HepG2 (cell line): Measurements from ENCODE around the gene GNG3. TPM values are rescaled to one million over a fixed set of nuclear protein-coding genes. Genes with fewer than 3 reads are reported as not detected.
A peak's percentile ranks its signal among the peaks of the same experiment; 100 is the strongest.

Experiments
- AGO2 ChIP-seq: fragments of 200-400 bp; formaldehyde crosslinking; optimal IDR thresholded peaks from 2 replicates; pipeline ENCODE3; 2017; ENCODE audit warnings: mild to moderate bottlenecking, low read depth, low read length, moderate library complexity
- CBX5 ChIP-seq: sonication (generic); formaldehyde crosslinking; IDR thresholded peaks from 2 replicates; pipeline ENCODE4 v1.4.0; 2020; ENCODE audit warnings: missing genetic modification reagents, borderline replicate concordance
- EP300 ChIP-seq, 3 experiments: sonication (generic) in 1 of 3; formaldehyde crosslinking in 1 of 3; IDR thresholded peaks; 2 replicates each; pipeline versions ENCODE4 v1.5.1 to v1.6.1; 2011 to 2020; ENCODE audit warnings: low read depth in 2 of 3, low read length in 2 of 3, borderline replicate concordance in 1 of 3, improper control_type of control experiment in 1 of 3, mild to moderate bottlenecking in 1 of 3, missing genetic modification reagents in 1 of 3, moderate library complexity in 1 of 3
- HNRNPK ChIP-seq: fragments of 200-400 bp; formaldehyde crosslinking; IDR thresholded peaks from 2 replicates; pipeline ENCODE4 v1.6.1; 2018; ENCODE audit warnings: low read length, low read depth, moderate library complexity, mild to moderate bottlenecking; ENCODE audit not compliant: poor library complexity, severe bottlenecking
- ISL2 ChIP-seq: sonication (generic); formaldehyde crosslinking; IDR thresholded peaks from 2 replicates; pipeline ENCODE4 v1.5.0; 2020; ENCODE audit warnings: missing genetic modification reagents
- KDM3A ChIP-seq: IDR thresholded peaks from 2 replicates; pipeline ENCODE4 v1.6.1; 2018; ENCODE audit warnings: low read depth, missing compliant biosample characterization
- MBD4 ChIP-seq: IDR thresholded peaks from 2 replicates; pipeline ENCODE4 v1.6.1; 2012; ENCODE audit warnings: low read length, inconsistent platforms, borderline replicate concordance
- MIXL1 ChIP-seq: IDR thresholded peaks from 2 replicates; pipeline ENCODE4 v1.6.1; 2016
- NCOA2 ChIP-seq: sonication (generic); formaldehyde crosslinking; IDR thresholded peaks from 2 replicates; pipeline ENCODE4 v1.8.0; 2022; ENCODE audit warnings: inconsistent platforms
- NFYB ChIP-seq: sonication (generic); formaldehyde crosslinking; IDR thresholded peaks from 2 replicates; pipeline ENCODE4 v1.4.0; 2020; ENCODE audit warnings: missing genetic modification reagents
- NR3C1 ChIP-seq: sonication (generic); formaldehyde crosslinking; IDR thresholded peaks from 2 replicates; pipeline ENCODE4 v1.4.0; 2020; ENCODE audit warnings: missing genetic modification reagents
- NRL ChIP-seq: sonication (generic); formaldehyde crosslinking; IDR thresholded peaks from 2 replicates; pipeline ENCODE4 v1.5.0; 2020; ENCODE audit warnings: missing genetic modification reagents, mild to moderate bottlenecking, moderate library complexity, borderline replicate concordance
- TARDBP ChIP-seq: sonication (generic); formaldehyde crosslinking; IDR thresholded peaks from 2 replicates; pipeline ENCODE4 v1.8.0; 2022; ENCODE audit warnings: mild to moderate bottlenecking, missing genetic modification reagents
- ZBTB25 ChIP-seq: IDR thresholded peaks from 2 replicates; pipeline ENCODE4 v1.6.1; 2018; ENCODE audit warnings: missing genetic modification reagents
- ZBTB46 ChIP-seq: sonication (generic); formaldehyde crosslinking; IDR thresholded peaks from 2 replicates; pipeline ENCODE4 v1.4.0; 2020; ENCODE audit warnings: mild to moderate bottlenecking, missing genetic modification reagents, borderline replicate concordance
- ZBTB7A ChIP-seq: sonication (generic); formaldehyde crosslinking; IDR thresholded peaks from 2 replicates; pipeline ENCODE4 v1.8.0; 2022; ENCODE audit warnings: mild to moderate bottlenecking, missing genetic modification reagents
- ZEB1 ChIP-seq: IDR thresholded peaks from 2 replicates; pipeline ENCODE4 v1.6.1; 2012; ENCODE audit warnings: mild to moderate bottlenecking, low read depth, inconsistent platforms; ENCODE audit not compliant: insufficient replicate concordance
- ZFY ChIP-seq: sonication (generic); formaldehyde crosslinking; IDR thresholded peaks from 2 replicates; pipeline ENCODE4 v1.4.0; 2020; ENCODE audit warnings: missing genetic modification reagents
- ZNF431 ChIP-seq: sonication (generic); formaldehyde crosslinking; IDR thresholded peaks from 2 replicates; pipeline ENCODE4 v1.9.0; 2022; ENCODE audit warnings: missing genetic modification reagents, low read depth, mild to moderate bottlenecking, borderline replicate concordance
- ZNF530 ChIP-seq: sonication (generic); formaldehyde crosslinking; IDR thresholded peaks from 2 replicates; pipeline ENCODE4 v1.5.0; 2020; ENCODE audit warnings: low read depth, mild to moderate bottlenecking, missing genetic modification reagents
- ZNF564 ChIP-seq: sonication (generic); formaldehyde crosslinking; IDR thresholded peaks from 2 replicates; pipeline ENCODE4 v1.8.1; 2023; ENCODE audit warnings: mild to moderate bottlenecking, missing genetic modification reagents
- ZNF616 ChIP-seq: sonication (generic); formaldehyde crosslinking; IDR thresholded peaks from 2 replicates; pipeline ENCODE4 v1.5.0; 2020; ENCODE audit warnings: low read depth, mild to moderate bottlenecking, missing genetic modification reagents
- ZNF724P ChIP-seq: sonication (generic); formaldehyde crosslinking; IDR thresholded peaks from 2 replicates; pipeline ENCODE4 v1.8.0; 2022; ENCODE audit warnings: missing genetic modification reagents, borderline replicate concordance
- ZNF879 ChIP-seq: sonication (generic); formaldehyde crosslinking; IDR thresholded peaks from 2 replicates; pipeline ENCODE4 v1.8.1; 2023; ENCODE audit warnings: missing genetic modification reagents
- ZSCAN9 ChIP-seq: IDR thresholded peaks from 2 replicates; pipeline ENCODE4 v1.6.1; 2016; ENCODE audit warnings: borderline replicate concordance
- polyA plus RNA-seq, 8 experiments: library from polyadenylated mRNA; depleted of rRNA in 3 of 8; stranded (reverse) in 7 of 8; unstranded in 1 of 8; fragments of >200 nt; fragmentation: Illumina TruSeq in 4 of 8; extraction: Trizol in 4 of 8; gene quantifications; 2 replicates each; pipeline versions ENCODE4 v1.2.1 to v1.2.3, GENCODE V29; 2011 to 2016; ENCODE audit warnings: low read depth in 4 of 8, missing spikeins in 1 of 8, mixed read lengths in 1 of 8; ENCODE audit not compliant: insufficient read depth in 1 of 8
- total RNA-seq, 5 experiments: library from RNA; depleted of rRNA; stranded (reverse); fragments of >200 nt; fragmentation: Illumina TruSeq; extraction: Trizol; gene quantifications; 2 replicates each; pipeline ENCODE4 v1.2.3, GENCODE V29; 2016; ENCODE audit warnings: low read depth in 1 of 5
- TF ChIP-seq, protein P1 (sequence below): sonication (generic); formaldehyde crosslinking; conservative IDR thresholded peaks from 2 replicates; pipeline ENCODE4 v1.8.0; 2022; ENCODE audit warnings: mild to moderate bottlenecking, moderate library complexity, missing genetic modification reagents

GNG3 gene
- total and polyA plus RNA-seq, 2 of the 13 experiments (the other 11 are each of a cell fraction or from before 2014, with no cell fraction given) = not detected

- peak; percentile 38; the same call in 1 of the 2 replicates for TF ChIP-seq NCOA2
- TF ChIP-seq, protein P1, sequence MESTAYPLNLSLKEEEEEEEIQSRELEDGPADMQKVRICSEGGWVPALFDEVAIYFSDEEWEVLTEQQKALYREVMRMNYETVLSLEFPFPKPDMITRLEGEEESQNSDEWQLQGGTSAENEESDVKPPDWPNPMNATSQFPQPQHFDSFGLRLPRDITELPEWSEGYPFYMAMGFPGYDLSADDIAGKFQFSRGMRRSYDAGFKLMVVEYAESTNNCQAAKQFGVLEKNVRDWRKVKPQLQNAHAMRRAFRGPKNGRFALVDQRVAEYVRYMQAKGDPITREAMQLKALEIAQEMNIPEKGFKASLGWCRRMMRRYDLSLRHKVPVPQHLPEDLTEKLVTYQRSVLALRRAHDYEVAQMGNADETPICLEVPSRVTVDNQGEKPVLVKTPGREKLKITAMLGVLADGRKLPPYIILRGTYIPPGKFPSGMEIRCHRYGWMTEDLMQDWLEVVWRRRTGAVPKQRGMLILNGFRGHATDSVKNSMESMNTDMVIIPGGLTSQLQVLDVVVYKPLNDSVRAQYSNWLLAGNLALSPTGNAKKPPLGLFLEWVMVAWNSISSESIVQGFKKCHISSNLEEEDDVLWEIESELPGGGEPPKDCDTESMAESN (CRISPR knock-in tag) = peak; percentile 88
- TF ChIP-seq TARDBP (CRISPR knock-in tag) = peak; percentile 50; the same call in 1 of the 2 replicates
- TF ChIP-seq ZSCAN9 (CRISPR knock-in tag) = peak; percentile 18; the same call in 1 of the 2 replicates
- peak; percentile 50; the same call in 1 of the 2 replicates for TF ChIP-seq ZNF564 (CRISPR knock-in tag)
- TF ChIP-seq ZNF879 = no peak
- TF ChIP-seq ZNF724P (CRISPR knock-in tag) = 0 out of 2 replicates have a peak, but pooled peaks have one; percentile 45
- TF ChIP-seq ZNF530 (CRISPR knock-in tag) = no peak
- TF ChIP-seq KDM3A (CRISPR knock-in tag) = no peak
- TF ChIP-seq ZNF616 (CRISPR knock-in tag) = no peak
- TF ChIP-seq HNRNPK = no peak
- peak; percentile 38; the same call in 1 of the 2 replicates for TF ChIP-seq ZFY
- peak; percentile 84 for TF ChIP-seq AGO2
- peak; percentile 36; the same call in 1 of the 2 replicates for TF ChIP-seq ZBTB25 (CRISPR knock-in tag)
- peak; percentile 82; the same call in 1 of the 2 replicates for TF ChIP-seq NRL (CRISPR knock-in tag)
- TF ChIP-seq ZNF431 (CRISPR knock-in tag) = peak; percentile 69; the same call in 1 of the 2 replicates
- TF ChIP-seq MBD4 = no peak
- no peak for TF ChIP-seq ZBTB46 (CRISPR knock-in tag)
- TF ChIP-seq ZEB1 = peak; percentile 61
- TF ChIP-seq NR3C1 (CRISPR knock-in tag) = no peak
- TF ChIP-seq NFYB (CRISPR knock-in tag) = peak; percentile 35; the same call in 1 of the 2 replicates
- TF ChIP-seq CBX5 (CRISPR knock-in tag) = no peak; the same call in 1 of the 2 replicates
- TF ChIP-seq ISL2 (CRISPR knock-in tag) = 0 out of 2 replicates have a peak, but pooled peaks have one; percentile 50
- TF ChIP-seq EP300 (IDR thresholded peaks at IDR 0.05; ENCODE audit: low read depth in 2 of 2, low read length in 2 of 2) = peak in 1 of 2 experiments; percentile 21; a peak in 1 of 4 replicates
- no peak for TF ChIP-seq EP300 (CRISPR knock-in tag; IDR thresholded peaks at IDR 0.05; ENCODE audit: borderline replicate concordance)
- peak; percentile 30; the same call in 1 of the 2 replicates for TF ChIP-seq ZBTB7A (CRISPR knock-in tag)
- TF ChIP-seq MIXL1 (CRISPR knock-in tag) = no peak
These were observed 35.7 kb upstream of the GNG3 start, which contains the start of the genes LBHD1 and UQCC3 (continued) for GRCh38 chr11:62671608-62672389.
